Stimulated activated CD4-positive, alpha-beta T cell treated with anti-CD3 and anti-CD28 coated beads, TNF-alpha, amount 100 ng/mL, for 48 hours (primary cell): ENCODE data around the gene FOXD4L1.
"Not testable (repeated sequence)": the region's sequence is repeated elsewhere in the genome, so short reads cannot be mapped to it uniquely, and the experiment has no call there.

Experiments
- DNase-seq, 3 donors: peaks; one replicate each; pipeline ENCODE4 v3.0.0-alpha.2; 2020; ENCODE audit warnings: low read depth in 3 of 3

The FOXD4L1 gene

GRCh38 chr2:113524986-113525385 lies 26.5 kb downstream of the FOXD4L1 start:
- DNase-seq = not testable (repeated sequence)

GRCh38 chr2:113527350-113528045 lies 29.0 kb downstream of the FOXD4L1 start:
- not testable (repeated sequence) for DNase-seq

- not testable (repeated sequence) for DNase-seq
Observed at GRCh38 chr2:113528126-113528525, 29.7 kb downstream of the FOXD4L1 start.

GRCh38 chr2:113528904-113529303 lies 30.4 kb downstream of the FOXD4L1 start:
- not testable (repeated sequence) for DNase-seq

GRCh38 chr2:113532991-113533390 lies 34.5 kb downstream of the FOXD4L1 start:
- not testable (repeated sequence) for DNase-seq

- DNase-seq = not testable (repeated sequence)
Observed at GRCh38 chr2:113536573-113536972, 38.1 kb downstream of the FOXD4L1 start.

GRCh38 chr2:113540834-113541203 lies 42.4 kb downstream of the FOXD4L1 start:
- not testable (repeated sequence) for DNase-seq

GRCh38 chr2:113541204-113541975 lies 42.9 kb downstream of the FOXD4L1 start:
- peak in 1 of 3 donors; percentile 9 for DNase-seq

- peak in 1 of 3 donors; percentile 4 for DNase-seq
Observed at GRCh38 chr2:113541976-113542485, 43.6 kb downstream of the FOXD4L1 start.

- DNase-seq = not testable (repeated sequence)
Observed at GRCh38 chr2:113542529-113542928, 44.1 kb downstream of the FOXD4L1 start.
